ENCODE results near the gene FLT4.

FLT4 gene

DNA sequence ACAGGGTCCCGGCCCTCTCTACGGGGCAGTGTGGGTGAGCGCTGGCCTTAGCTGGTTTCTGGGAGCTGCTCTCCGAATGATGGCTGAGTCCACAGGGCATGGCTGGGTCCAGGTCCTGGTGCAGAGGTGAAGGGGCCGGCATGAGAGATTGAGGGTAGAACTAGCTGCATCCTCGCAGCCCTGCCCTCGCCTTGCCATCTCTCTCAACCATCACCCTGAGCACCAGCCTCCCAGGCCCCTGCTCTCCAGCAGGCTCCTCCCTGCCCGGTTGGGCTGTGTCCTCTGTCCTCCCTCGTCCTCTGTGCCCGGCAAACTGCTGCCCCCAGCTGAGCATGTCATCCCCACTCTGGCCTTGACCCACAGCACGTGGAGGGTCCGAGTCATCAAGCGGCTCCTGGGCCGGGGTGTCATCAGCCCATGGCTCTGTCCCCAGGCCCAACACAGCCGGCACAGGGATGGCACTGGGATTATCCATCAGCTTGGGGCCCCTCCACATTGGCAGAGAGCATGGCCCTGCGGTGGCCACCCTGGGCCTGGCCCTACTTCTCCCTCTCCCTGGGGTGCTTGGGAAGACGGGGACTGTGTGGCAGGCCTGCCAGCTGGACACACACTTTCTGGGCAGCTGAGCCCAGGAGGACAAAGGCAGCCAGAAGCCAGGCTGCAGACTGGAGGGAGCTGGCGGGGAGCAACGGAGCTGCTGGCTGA is 8.4 kb downstream of the FLT4 start:
- Histone ChIP-seq H4K20me1 (ENCODE audit: insufficient read depth, low read length) (no peaks in the 10 kb centered on the region), H3K27ac (ENCODE audit: low read length) (no peak overlapping the region), H3K36me3 (replicated peaks; ENCODE audit: low read depth, low read length) (no peaks in the 10 kb centered on the region), H3K4me3 (ENCODE audit: low read length) (no peak overlapping the region), H3K4me2 (ENCODE audit: low read length) (no peak overlapping the region), H2AFZ (ENCODE audit: low read depth, low read length) (no peak overlapping the region), H3K9ac (ENCODE audit: low read length) (no peak overlapping the region), H3K9me3 (ENCODE audit: insufficient read depth, low read length) (no peaks in the 10 kb centered on the region), H3K79me2 (ENCODE audit: low read length) (no peaks in the 10 kb centered on the region), H3K27me3 (ENCODE audit: low read depth, low read length) (no peaks in the 10 kb centered on the region), H3K4me1 (ENCODE audit: low read length) (no peaks in the 10 kb centered on the region)
- TF ChIP-seq, protein P1, sequence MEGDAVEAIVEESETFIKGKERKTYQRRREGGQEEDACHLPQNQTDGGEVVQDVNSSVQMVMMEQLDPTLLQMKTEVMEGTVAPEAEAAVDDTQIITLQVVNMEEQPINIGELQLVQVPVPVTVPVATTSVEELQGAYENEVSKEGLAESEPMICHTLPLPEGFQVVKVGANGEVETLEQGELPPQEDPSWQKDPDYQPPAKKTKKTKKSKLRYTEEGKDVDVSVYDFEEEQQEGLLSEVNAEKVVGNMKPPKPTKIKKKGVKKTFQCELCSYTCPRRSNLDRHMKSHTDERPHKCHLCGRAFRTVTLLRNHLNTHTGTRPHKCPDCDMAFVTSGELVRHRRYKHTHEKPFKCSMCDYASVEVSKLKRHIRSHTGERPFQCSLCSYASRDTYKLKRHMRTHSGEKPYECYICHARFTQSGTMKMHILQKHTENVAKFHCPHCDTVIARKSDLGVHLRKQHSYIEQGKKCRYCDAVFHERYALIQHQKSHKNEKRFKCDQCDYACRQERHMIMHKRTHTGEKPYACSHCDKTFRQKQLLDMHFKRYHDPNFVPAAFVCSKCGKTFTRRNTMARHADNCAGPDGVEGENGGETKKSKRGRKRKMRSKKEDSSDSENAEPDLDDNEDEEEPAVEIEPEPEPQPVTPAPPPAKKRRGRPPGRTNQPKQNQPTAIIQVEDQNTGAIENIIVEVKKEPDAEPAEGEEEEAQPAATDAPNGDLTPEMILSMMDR (IDR thresholded peaks at IDR 0.05; ENCODE audit: low read depth, low read length), result no peak
- TF ChIP-seq EZH2phosphoT487 (IDR thresholded peaks at IDR 0.05; ENCODE audit: low read depth), result no peak

DNA sequence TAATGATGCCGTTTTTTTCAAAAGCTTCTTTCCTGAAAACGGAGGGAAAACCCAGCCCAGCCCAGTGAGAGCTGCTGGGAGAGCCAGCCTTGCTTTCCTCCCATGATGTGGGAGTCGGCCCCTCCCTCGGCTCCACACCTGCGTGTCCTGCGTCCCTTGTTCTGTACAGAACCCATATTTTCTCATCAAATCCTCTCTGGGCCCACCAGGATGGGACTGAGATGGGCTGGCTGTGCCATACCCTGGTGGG is 8.9 kb downstream of the FLT4 start:
- H3K4me3 ChIP-seq (ENCODE audit: low read length), result no peak overlapping the region
- TF ChIP-seq, protein P1 (IDR thresholded peaks at IDR 0.05; ENCODE audit: low read depth, low read length), result no peak
- TF ChIP-seq EZH2phosphoT487 (IDR thresholded peaks at IDR 0.05; ENCODE audit: low read depth), result no peak
- H2AFZ ChIP-seq (ENCODE audit: low read depth, low read length), result no peak overlapping the region
- no peaks in the 10 kb centered on the region for H3K36me3 ChIP-seq (replicated peaks; ENCODE audit: low read depth, low read length)
- no peak overlapping the region for H3K9ac ChIP-seq (ENCODE audit: low read length)
- H3K4me2 ChIP-seq (ENCODE audit: low read length), result no peak overlapping the region
- H3K4me1 ChIP-seq (ENCODE audit: low read length), result no peaks in the 10 kb centered on the region
- H3K9me3 ChIP-seq (ENCODE audit: insufficient read depth, low read length), result no peaks in the 10 kb centered on the region
- no peak overlapping the region for H3K27ac ChIP-seq (ENCODE audit: low read length)
- no peaks in the 10 kb centered on the region for H3K27me3 ChIP-seq (ENCODE audit: low read depth, low read length)
- H4K20me1 ChIP-seq (ENCODE audit: insufficient read depth, low read length), result no peaks in the 10 kb centered on the region
- no peaks in the 10 kb centered on the region for H3K79me2 ChIP-seq (ENCODE audit: low read length)

DNA sequence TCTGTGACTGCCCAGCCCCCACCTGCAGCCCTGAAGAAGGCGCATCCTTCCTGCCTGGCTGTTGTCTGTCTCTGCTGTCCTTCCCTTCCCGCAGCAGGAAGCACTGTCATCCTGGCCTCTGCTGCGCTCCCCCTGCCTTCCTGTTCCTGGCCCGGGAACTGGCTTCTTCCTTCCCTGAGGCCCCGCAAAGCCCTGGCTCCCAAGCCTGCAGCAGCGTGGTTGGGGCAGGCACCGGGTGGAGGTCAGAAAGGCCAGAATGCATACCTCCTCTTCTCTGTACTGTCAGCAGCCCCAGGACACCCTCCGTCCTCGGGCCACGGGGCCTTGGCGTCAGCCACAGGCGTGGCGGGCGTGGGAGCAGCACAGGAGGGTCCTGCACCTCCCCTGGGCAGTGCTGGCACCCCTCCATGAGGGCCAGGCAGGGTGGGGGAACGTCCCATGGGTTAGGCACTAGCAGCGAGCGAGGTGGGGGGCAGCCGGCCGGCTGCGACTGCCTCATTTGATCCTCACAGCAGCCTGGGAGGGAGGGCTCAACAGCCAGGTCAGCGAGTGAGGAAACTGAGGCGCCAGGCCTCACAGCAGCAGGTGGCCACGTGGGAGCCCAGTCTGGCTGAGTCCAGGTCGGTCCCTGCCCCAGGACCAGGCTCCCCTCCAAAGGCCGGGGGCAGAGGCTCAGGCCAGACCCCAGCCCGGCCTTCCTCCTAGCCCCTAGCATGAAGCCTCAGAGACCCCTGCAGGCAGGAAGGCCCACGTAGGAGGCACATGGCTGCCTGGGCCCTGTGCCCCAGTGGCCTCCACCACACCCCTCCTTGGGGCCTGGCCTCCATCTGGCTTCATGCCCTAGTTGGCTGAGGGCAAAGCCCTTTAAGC is 9.4 kb downstream of the FLT4 start:
- Histone ChIP-seq H3K79me2 (ENCODE audit: low read length) (no peaks in the 10 kb centered on the region), H3K9ac (ENCODE audit: low read length) (no peak overlapping the region)
- TF ChIP-seq, protein P1 (IDR thresholded peaks at IDR 0.05; ENCODE audit: low read depth, low read length), result no peak
- TF ChIP-seq EZH2phosphoT487 (IDR thresholded peaks at IDR 0.05; ENCODE audit: low read depth), result no peak

DNA sequence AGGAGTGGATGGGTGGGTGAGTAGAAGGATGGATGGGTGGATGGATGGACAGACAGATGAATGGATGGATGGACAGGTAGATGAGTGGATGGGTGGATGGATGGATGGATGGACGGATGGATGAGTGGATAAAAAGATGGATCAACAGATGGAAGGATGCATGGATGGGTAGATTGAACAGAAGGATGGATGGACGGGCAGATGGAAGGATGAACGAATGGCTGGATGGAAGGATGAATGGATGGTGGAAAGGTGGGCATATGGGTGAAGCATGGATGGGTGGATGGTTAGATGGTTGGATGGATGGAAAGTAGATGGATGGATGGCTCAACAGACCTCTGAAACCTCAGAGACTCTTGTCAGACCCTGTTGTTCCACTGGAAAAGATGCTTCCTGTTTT is 10.1 kb downstream of the FLT4 start:
- Histone ChIP-seq H3K27ac (ENCODE audit: low read length) (no peak overlapping the region), H4K20me1 (ENCODE audit: insufficient read depth, low read length) (no peaks in the 10 kb centered on the region), H3K4me2 (ENCODE audit: low read length) (no peak overlapping the region), H3K4me3 (ENCODE audit: low read length) (no peak overlapping the region), H2AFZ (ENCODE audit: low read depth, low read length) (no peak overlapping the region), H3K9me3 (ENCODE audit: insufficient read depth, low read length) (no peaks in the 10 kb centered on the region), H3K27me3 (ENCODE audit: low read depth, low read length) (no peaks in the 10 kb centered on the region), H3K36me3 (replicated peaks; ENCODE audit: low read depth, low read length) (no peaks in the 10 kb centered on the region), H3K79me2 (ENCODE audit: low read length) (no peaks in the 10 kb centered on the region), H3K4me1 (ENCODE audit: low read length) (no peaks in the 10 kb centered on the region), H3K9ac (ENCODE audit: low read length) (no peak overlapping the region)
- no peak for TF ChIP-seq EZH2phosphoT487 (IDR thresholded peaks at IDR 0.05; ENCODE audit: low read depth)
- TF ChIP-seq, protein P1 (IDR thresholded peaks at IDR 0.05; ENCODE audit: low read depth, low read length), result no peak

More for the DNA sequence above, 9.4 kb downstream of the FLT4 start:
- Histone ChIP-seq H3K4me2 (ENCODE audit: low read length) (no peak overlapping the region), H3K9me3 (ENCODE audit: insufficient read depth, low read length) (no peaks in the 10 kb centered on the region), H3K36me3 (replicated peaks; ENCODE audit: low read depth, low read length) (no peaks in the 10 kb centered on the region), H3K27me3 (ENCODE audit: low read depth, low read length) (no peaks in the 10 kb centered on the region), H3K27ac (ENCODE audit: low read length) (no peak overlapping the region), H2AFZ (ENCODE audit: low read depth, low read length) (no peak overlapping the region), H4K20me1 (ENCODE audit: insufficient read depth, low read length) (no peaks in the 10 kb centered on the region), H3K4me1 (ENCODE audit: low read length) (no peaks in the 10 kb centered on the region), H3K4me3 (ENCODE audit: low read length) (no peak overlapping the region)
